GM18870 (cell line): Measurements from ENCODE around the gene ARMH2.
"Not testable (repeated sequence)": the region's sequence is repeated elsewhere in the genome, so short reads cannot be mapped to it uniquely, and the experiment has no call there.

Source experiments
- ATAC-seq: cut with Tn5 transposase; IDR thresholded peaks from one replicate; pipeline ENCODE4 v1.9.1; 2021; ENCODE audit warnings: moderate library complexity; ENCODE audit not compliant: unreplicated experiment

Gene ARMH2

DNA sequence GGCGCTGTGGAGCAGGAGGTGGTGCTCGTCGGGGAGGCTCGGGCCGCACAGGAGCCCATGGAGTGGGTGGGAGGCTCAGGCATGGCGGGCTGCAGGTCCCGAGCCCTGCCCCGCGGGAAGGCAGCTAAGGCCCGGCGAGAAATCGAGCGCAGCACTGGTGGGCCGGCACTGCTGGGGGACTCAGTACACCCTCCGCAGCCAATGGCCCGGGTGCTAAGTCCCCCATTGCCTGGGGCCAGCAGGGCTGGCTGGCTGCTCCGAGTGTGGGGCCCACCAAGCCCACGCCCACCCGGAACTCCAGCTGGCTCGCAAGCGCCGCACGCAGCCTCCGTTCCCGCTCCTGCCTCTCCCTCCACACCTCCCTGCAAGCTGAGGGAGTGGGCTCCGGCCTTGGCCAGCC lies 32.7 kb downstream of the ARMH2 start:
- not testable (repeated sequence) for ATAC-seq

DNA sequence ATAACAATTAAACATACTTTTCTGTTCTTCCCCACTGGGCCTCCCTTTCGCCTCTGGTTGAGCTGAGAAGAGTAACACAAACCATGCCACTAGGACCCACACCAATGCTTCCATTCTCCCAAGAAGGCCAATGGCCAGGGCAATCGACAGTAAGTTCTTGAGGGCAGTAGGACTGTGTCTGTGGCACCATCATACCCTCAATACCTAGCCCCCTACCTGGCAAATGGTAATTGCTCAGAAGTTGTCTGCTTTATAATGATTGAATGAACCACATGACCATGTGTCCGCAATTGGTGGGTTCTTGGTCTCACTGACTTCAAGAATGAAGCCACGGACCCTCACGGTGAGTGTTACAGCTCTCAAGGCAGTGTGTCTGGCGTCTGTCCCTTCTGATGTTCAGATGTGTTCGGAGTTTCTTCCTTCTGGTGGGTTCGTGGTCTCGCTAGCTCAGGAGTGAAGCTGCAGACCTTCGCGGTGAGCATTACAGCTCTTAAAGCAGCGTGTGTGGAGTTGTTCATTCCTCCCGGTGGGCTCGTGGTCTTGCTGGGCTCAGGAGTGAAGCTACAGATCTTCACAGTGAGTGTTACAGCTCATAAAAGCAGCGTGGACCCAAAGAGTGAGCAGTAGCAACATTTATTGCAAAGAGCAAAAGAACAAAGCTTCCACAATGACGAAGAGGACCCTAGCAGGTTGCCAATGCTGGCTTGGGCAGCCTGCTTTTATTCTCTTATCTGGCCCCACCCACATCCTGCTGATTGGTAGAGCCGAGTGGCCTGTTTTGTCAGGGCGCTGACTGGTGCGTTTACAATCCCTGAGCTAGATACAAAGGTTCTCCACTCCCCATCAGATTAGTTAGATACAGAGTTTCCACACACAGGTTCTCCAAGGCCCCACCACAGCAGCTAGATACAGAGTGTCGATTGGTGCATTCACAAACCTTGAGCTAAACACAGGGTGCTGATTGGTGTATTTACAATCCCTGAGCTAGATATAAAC lies 33.6 kb downstream of the ARMH2 start:
- not testable (repeated sequence) for ATAC-seq

DNA sequence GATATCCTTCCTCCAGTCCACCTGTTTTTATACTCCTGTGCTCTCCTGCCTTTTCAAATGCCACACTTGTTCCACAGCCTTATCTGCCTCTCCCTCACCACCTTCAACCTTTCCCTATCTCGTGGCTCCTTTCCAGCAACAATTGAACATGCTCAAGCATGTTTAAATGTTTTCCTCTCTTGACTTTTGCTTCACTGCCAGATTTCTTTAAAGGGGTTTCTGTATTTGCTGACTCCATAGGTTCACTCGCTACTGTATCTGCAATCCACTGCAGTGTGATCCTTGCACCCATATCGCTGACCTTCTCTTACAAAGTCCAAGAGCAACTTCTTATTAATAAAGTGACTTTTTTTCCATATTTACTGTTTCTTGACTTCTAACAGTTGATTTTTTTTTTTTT lies 35.1 kb downstream of the ARMH2 start:
- ATAC-seq: no peak

DNA sequence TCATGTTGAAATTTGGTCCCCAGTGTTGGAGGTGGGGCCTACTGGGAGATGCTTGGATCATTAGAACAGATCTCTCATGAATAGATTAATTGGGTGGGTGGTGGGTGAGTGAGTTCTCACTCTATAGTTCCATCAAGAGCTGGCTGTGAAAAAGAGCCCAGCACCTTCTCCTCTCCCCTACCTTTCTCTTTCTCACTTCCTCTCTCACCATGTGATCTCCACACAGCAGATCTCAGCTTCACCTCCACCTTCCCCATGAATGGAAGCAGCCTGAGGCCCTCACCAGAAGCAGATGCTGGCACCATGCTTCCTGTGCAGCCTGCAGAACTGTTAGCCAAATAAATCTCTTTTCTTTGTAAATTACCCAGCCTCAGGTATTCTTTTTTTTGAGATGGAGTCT lies 36.9 kb downstream of the ARMH2 start:
- no peak for ATAC-seq

DNA sequence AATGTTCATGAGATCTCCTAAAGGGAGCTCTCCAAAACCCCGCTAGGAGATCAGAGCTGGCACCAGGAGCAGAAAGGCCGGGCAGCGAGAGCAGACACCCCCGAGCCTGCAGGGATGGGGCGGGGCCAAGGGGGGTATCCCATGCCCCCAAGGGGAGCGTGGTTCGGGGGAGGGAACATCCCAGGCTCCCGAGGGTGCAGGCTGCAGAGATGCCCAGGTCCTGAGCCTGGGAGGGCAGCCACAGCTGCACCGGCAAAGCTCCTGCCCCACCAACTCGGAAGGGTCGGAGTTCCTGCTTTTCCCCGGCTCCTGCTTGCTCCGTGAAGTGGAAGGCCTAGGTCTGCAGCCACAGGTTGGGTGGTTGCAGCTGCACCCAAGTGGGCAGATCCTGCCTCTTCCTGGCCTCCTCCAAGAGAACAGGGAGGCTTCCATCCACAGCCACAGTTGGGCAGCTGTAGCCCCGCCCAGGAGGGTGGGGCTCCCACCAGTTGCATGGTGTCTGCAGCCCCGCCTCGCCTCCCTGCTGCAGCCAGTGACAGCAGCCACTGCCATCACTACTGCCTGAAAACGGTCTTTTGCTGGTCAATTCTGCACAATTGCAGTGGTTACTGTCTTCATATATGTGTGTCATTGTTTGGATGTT lies 37.4 kb downstream of the ARMH2 start:
- ATAC-seq: no peak

DNA sequence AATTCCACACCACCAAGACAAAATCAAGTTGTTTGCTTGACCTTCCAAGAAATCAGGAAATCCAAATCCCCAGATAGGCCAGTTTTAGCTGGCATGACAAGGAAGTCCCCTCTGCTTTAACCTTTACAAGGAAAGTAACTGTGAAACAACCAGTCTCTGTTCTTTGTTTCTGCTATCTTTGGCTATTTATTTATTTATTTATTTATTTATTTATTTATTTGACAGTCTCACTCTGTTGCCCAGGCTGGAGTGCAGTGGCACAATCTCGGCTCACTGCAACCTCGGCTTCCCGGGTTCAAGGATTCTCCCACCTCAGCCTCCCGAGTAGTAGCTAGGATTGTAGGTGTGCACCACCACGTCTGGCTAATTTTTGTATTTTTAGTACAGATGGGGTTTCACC lies 38.5 kb downstream of the ARMH2 start:
- no peak for ATAC-seq

DNA sequence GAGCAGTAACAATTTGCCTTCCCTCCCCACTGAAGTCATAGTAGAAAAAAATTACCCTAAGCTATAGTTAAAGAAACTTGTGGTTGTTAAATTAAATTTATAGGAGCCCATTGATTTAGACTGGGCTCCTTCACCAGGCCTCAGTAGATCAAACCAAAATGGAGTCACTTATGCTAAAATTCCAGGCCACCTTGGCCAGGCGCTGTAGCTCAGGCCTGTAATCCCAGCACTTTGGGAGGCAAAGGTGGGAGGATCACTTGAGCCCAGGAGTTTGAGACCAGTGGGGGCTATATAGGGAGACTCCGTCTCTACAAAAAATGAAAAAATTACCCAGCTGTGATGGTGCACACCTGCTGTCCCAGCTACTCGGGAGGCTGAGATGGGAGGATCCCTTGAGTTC lies 39.0 kb downstream of the ARMH2 start:
- no peak for ATAC-seq

DNA sequence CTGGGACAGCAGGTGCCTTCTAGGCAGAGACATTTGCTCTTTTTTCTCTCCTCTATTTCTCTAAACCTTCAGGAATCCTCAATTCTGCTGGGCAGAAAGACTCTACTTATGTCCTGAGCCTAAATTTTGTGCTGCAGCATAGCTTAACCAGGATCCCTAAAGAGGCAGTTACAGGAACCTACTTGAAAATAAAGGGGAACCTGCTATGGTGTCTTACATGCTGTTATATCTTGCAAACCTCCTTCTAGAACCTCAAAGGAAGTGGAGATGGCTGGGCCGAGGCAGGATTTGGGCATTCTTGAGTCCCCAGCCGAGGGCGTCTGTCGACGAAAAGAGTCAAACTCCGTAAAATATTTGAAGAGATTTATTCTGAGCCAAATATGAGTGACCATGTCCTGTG lies 41.1 kb downstream of the ARMH2 start:
- no peak for ATAC-seq

DNA sequence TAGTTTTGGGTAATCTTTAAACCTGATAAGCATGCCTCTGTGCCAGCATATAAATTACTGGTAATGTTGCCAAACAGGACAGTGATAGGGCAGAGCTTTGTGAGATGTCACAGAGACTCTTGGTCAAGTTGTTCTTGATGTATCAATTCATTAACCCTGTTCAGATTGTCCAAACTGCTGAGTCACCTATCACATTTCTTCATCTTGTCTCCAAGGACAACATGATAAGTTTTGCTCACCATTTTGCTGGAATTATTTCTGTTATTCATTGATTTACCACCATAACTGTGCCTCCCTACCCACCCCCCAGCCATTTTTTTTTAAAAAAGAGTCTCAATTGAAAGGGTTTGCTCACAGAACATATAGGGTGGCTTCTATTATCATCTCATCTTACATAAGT lies 43.4 kb downstream of the ARMH2 start:
- no peak for ATAC-seq

DNA sequence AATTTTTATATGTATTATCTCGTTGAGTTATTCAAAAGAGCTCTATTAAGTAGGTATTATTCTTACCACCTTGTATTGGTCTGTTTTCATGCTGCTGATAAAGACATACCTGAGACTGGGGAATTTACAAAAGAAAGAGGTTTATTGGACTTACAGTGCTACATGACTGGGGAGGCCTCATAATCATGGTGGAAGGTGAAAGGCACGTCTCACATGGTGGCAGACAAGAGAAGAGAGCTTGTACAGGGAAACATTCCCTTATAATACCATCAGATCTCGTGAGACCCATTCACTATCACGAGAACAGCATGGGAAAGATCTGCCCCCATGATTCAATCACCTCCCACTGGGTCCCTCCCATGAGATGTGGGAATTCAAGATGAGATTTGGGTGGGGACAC lies 44.3 kb downstream of the ARMH2 start:
- ATAC-seq: not testable (repeated sequence)

DNA sequence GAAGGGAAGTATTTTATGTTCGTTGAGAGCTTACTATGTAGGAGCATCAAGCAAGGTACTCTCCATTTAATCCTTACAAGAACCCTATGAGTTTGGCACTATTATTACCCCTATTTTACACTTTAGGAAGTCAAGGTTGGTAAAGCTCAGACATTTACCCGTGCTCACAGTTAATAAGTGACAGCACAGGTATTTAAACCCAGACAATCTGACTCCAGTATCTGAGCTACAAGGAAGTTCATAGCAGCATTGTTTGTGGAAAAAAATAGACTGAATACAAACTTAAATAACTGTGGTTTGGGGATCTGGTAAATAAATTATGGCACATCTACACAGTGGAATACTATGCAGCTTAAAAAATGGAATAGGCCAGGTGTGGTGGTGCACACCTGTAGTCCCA lies 45.2 kb downstream of the ARMH2 start:
- no peak for ATAC-seq

DNA sequence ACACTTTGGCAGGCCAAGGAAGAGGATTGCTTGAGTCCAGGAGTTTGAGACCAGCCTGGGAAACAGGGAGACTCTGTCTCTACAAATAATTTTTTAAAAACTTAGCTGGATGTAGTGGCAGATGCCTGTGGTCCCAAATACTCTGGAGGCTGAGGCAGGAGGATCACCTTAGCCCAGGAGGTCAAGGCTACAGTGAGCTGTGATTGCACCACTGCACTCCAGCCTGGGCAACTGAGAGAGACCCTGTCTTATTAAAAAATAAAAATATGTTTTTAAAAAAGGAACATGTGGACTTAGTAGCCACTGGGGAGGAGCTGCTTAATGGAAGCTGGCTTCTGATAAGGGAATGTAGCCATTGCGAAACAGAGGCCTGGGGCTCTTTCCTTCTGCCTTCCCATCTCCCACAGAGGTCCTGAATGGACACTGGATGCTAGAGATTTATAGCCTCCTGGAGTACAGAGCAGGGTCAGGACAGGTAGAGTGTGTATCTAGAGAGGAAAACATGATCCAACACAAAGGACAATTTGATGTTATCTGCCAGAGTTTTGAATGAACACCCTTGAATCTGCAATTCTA lies 45.7 kb downstream of the ARMH2 start:
- no peak for ATAC-seq

DNA sequence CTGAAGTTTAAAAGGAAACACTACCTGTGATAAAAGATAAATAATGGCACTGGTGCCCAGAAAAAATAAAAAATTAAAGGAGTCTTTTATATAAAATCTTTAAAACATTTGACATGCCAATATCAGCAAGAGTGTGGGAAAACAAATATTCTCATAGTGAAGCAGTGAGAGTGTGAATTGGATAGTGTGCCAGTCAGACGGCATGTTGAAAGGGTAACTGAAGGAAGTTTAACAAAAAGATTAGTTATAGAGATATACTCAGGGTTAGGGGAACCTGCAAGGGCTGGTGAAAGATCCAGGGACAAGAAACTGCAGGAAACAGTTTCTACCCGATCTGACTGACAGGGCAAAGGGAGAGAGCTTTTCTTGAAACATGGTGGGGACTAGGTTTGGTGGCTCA lies 46.2 kb downstream of the ARMH2 start:
- ATAC-seq: no peak

DNA sequence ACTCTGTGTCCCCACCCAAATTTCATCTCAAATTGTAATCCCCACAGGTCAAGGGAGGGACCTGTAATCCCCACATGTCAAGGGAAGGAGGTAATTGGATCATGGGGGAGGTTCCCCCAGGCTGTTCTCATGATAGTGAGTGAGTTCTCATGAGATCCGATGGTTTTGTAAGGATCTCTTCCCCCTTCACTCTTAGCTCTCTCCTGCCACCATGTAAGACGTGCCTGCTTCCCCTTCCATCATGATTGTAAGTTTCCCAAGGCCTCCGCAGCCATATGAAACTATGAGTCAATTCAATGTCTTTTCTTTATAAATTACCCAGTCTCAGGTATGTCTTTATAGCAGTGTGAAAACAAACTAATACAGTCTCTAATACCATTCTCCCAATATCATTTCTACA lies 47.8 kb downstream of the ARMH2 start:
- ATAC-seq: not testable (repeated sequence)

DNA sequence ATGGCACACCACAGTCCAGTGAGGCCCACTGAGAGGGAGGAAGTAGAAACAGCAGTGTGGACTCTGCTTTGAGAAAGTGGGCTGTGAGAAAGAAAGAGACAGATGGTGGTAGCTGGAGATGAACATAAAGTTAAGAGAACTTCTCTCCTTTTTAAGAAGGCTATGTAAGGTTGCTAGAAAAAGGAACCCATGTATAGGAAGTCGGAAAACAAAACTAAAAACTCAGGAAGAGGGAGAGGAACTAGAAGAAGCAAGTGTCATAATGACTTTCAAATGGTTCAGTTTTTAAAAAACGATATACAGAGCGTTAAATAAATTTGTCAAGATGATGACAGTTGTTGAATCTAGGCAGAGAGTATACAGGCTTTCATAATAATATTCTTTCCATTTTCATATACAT lies 49.4 kb downstream of the ARMH2 start:
- no peak for ATAC-seq
